Kidney (tissue), 14 donors: ENCODE results near the gene ID3. TPM values are rescaled to one million over a fixed set of nuclear protein-coding genes. Genes with fewer than 3 reads are reported as not detected.

Source experiments
- DNase-seq, 5 donors: peaks; one replicate each; pipeline ENCODE4 v3.0.0-alpha.2; 2013 to 2020
- FAIRE-seq: peaks from 2 replicates; lab custom pipeline; 2012; peaks lifted over from hg19 to GRCh38; lab: Jason Lieb, UNC
- H3K27ac ChIP-seq, 2 donors: one replicate each; pipeline ENCODE4 v1.7.0; 2013; ENCODE audit warnings: low read depth in 2 of 2, low read length in 2 of 2, inconsistent platforms in 1 of 2
- H3K27me3 ChIP-seq: one replicate; pipeline ENCODE4 v1.7.1; 2013; ENCODE audit warnings: low read length, inconsistent platforms; ENCODE audit not compliant: control insufficient read depth, insufficient read depth
- H3K36me3 ChIP-seq, 3 donors: one replicate each; pipeline versions ENCODE4 v1.7.0 to v1.7.1; 2013; ENCODE audit warnings: low read length in 3 of 3, control low read depth in 1 of 3, inconsistent platforms in 1 of 3; ENCODE audit not compliant: insufficient read depth in 3 of 3, control insufficient read depth in 2 of 3
- H3K4me1 ChIP-seq, 3 donors: one replicate each; pipeline versions ENCODE4 v1.7.0 to v1.7.1; 2013; ENCODE audit warnings: low read length in 3 of 3, inconsistent platforms in 1 of 3, low read depth in 1 of 3; ENCODE audit not compliant: control insufficient read depth in 2 of 3, insufficient read depth in 2 of 3
- H3K4me3 ChIP-seq, 3 donors: one replicate each; pipeline versions ENCODE4 v1.7.0 to v1.8.1; 2013; ENCODE audit warnings: low read length in 3 of 3, control low read depth in 1 of 3, inconsistent platforms in 1 of 3
- H3K9ac ChIP-seq, 3 donors: one replicate each; pipeline versions ENCODE4 v1.7.0 to v1.7.1; 2013; ENCODE audit warnings: low read length in 3 of 3, control low read depth in 1 of 3, inconsistent platforms in 1 of 3
- H3K9me3 ChIP-seq, 3 donors: one replicate each; pipeline versions ENCODE4 v1.7.0 to v1.7.1; 2013; ENCODE audit warnings: low read length in 3 of 3, control low read depth in 1 of 3, inconsistent platforms in 1 of 3; ENCODE audit not compliant: control insufficient read depth in 2 of 3, insufficient read depth in 1 of 3
- intact Hi-C: fragments of 100-400 bp; cut with DNase I; formaldehyde crosslinking; loops from one replicate; pipeline ENCODE4 v1.11.1; 2022
- polyA plus RNA-seq: library from polyadenylated mRNA; stranded (reverse); fragments of 350-450 nt; fragmentation: Illumina TruSeq; extraction: RNeasy Lipid Tissue Mini Kit (QIAGEN cat#74804); gene quantifications from one replicate; pipeline ENCODE4 v1.2.3, GENCODE V29; 2014; ENCODE audit warnings: low read depth, low replicate concordance; ENCODE audit not compliant: insufficient read depth
- total RNA-seq: library from RNA; stranded (reverse); fragmentation: NEBNext Ultra II Directional; extraction: Animal tissue kit (Norgen Biotek cat#: 25700); gene quantifications from one replicate; pipeline ENCODE4 v1.2.1, GENCODE V29; 2021
- TF ChIP-seq, protein P1 (sequence below): IDR thresholded peaks from 3 replicates; pipeline ENCODE4 v1.5.1; 2012; ENCODE audit warnings: mild to moderate bottlenecking, moderate library complexity, borderline replicate concordance; ENCODE audit not compliant: insufficient read depth; ENCODE audit errors: extremely low read depth
- donor health status: control.
- donor health status: control.
- donor health status: control.
- donor health status: control.
- donor health status: control.
- donor health status: DM: yes; HTN: yes; CAD: no.
- donor health status: Normal renal cell carcinoma (clear cell type).

Gene ID3
- total and polyA plus RNA-seq, 2 donors from 2014 or later: 97.8 to 157 TPM

DNA sequence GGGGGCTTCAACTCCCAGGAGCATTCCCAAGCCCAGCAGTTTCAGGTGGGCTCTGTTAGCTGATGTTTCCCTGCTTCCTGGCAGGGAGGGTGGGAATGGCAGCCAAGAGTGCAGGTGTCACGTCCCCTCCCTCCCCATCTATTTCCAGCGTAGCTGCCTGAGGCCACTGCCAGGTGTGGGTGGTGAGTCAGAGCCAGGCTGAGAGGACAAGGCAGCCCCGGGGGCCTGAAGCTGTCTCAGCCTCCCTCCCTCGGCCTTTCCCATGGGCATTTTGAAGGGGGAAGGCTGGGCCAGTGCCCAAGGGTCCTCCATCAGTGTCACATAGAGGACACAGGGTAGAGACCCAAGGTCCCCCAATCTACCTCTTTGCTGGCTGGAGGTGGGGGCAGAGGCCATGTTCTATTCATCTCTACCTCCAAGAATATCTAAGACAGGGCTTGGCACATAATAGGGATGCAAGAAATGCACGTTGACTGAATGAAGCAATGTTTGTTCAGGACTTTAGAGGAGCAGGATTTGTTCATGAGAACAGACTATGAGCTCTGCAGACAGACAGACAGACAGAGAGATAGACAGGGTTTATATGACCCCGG is 34.4 kb upstream of the ID3 start:
- Histone ChIP-seq H3K4me3 (no peak overlapping the region), H3K27ac (no peak overlapping the region), H3K9ac (no peak overlapping the region), H3K4me1 (peaks cover 0 to 2% (median 2%) of the 10 kb centered on the region in 3 donors), H3K9me3 (no peaks in the 10 kb centered on the region), H3K27me3 (no peaks in the 10 kb centered on the region), H3K36me3 (no peaks in the 10 kb centered on the region)
- TF ChIP-seq, protein P1, sequence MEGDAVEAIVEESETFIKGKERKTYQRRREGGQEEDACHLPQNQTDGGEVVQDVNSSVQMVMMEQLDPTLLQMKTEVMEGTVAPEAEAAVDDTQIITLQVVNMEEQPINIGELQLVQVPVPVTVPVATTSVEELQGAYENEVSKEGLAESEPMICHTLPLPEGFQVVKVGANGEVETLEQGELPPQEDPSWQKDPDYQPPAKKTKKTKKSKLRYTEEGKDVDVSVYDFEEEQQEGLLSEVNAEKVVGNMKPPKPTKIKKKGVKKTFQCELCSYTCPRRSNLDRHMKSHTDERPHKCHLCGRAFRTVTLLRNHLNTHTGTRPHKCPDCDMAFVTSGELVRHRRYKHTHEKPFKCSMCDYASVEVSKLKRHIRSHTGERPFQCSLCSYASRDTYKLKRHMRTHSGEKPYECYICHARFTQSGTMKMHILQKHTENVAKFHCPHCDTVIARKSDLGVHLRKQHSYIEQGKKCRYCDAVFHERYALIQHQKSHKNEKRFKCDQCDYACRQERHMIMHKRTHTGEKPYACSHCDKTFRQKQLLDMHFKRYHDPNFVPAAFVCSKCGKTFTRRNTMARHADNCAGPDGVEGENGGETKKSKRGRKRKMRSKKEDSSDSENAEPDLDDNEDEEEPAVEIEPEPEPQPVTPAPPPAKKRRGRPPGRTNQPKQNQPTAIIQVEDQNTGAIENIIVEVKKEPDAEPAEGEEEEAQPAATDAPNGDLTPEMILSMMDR: no peak
- FAIRE-seq (no peak), DNase-seq (peak in 3 of 5 donors; percentile 31 to 83 (median 54))
- intact Hi-C loops: no loop called here

DNA sequence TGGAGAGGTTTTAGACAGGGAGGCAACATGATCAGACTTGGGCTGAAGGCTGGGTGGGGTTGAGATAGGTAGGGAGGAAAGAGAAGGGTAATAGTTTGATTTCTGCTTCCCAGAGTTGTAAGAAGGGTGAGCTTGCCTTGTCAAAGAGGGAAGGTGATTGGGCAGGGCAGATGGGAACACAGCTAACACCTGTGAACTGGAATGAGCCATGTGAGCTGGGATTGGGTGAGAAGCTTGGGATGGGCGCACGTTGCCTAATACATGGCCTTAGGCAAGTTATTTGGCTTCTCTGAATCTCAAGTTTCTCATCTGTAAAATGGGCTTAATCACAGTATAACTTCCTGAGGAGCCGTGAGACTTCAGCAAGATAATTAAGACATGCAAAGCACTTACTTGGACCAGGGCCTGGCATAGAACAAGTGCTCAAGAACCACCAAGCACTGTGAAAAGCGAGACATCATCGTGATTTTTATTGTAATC is 33.8 kb upstream of the ID3 start:
- H3K9ac ChIP-seq: no peak overlapping the region
- TF ChIP-seq, protein P1: no peak
- intact Hi-C loops: no loop called here

DNA sequence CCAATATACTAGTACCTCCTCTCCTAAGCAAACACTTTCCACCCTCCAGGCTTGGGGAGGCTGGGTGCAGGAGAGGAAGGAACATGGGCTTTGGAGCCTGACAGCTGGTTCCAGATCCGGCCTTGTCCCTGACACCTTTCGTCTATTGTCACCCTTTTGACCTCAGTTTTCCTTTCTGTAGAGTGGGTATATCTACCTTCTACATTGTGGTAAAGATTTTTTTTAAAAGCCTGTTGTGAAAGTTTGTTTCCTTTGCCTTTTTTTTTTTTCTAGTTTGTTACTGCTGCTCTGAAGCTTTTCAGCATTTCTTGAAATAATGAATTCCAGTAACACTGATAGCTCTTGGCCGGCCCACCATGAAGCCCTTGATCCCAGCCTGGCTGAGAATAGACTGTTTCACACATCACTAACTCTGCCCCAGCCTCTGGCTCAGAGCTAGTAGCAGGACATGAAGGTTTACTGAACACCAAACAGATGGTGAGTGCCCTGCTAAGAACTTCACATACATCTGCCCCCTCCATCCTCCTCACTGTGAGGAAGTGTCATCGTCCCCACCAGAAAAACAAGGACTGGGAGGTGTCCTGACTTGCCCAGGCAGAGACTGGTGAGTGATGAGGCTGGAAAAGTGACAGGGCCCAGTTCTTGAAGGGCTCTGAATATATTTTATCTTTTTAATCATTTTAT is 33.0 kb upstream of the ID3 start:
- TF ChIP-seq, protein P1: no peak
- H3K4me3 ChIP-seq: no peak overlapping the region
- intact Hi-C loops: no loop called here
- H3K36me3 ChIP-seq: no peaks in the 10 kb centered on the region
- FAIRE-seq: no peak
- no peak overlapping the region for H3K9ac ChIP-seq
- H3K27me3 ChIP-seq: no peaks in the 10 kb centered on the region
- H3K27ac ChIP-seq: no peak overlapping the region
- DNase-seq: peak in 2 of 5 donors; percentile 56 to 72
- no peaks in the 10 kb centered on the region for H3K9me3 ChIP-seq
- H3K4me1 ChIP-seq: peaks cover 0 to 2% (median 2%) of the 10 kb centered on the region in 3 donors

More for the DNA sequence above, 33.8 kb upstream of the ID3 start:
- H3K4me1 ChIP-seq: peaks cover 0 to 2% (median 2%) of the 10 kb centered on the region in 3 donors
- FAIRE-seq (no peak), DNase-seq (no peak)
- no peaks in the 10 kb centered on the region for H3K36me3 ChIP-seq
- no peaks in the 10 kb centered on the region for H3K9me3 ChIP-seq
- H3K27me3 ChIP-seq: no peaks in the 10 kb centered on the region
- no peak overlapping the region for H3K27ac ChIP-seq
- no peak overlapping the region for H3K4me3 ChIP-seq
